Uterus (tissue), 2 donors: ENCODE measurements around the gene CERS6.

Source experiments
- POLR2A ChIP-seq, 2 donors: fragments of 450-650 bp; IDR thresholded peaks; one replicate each; pipeline ENCODE4 v1.6.1; 2016; ENCODE audit warnings: antibody characterized with exemption in 2 of 2, mild to moderate bottlenecking in 1 of 2, moderate library complexity in 1 of 2
- TF ChIP-seq, protein P1 (sequence below), 4 experiments: fragments of 200-600 bp in 2 of 4; fragments of 450-650 bp in 2 of 4; sonication (generic) in 2 of 4; IDR thresholded peaks; one replicate each; pipeline ENCODE4 v1.5.1; 2016 to 2019; ENCODE audit warnings: antibody characterized with exemption in 4 of 4, mild to moderate bottlenecking in 2 of 4, moderate library complexity in 1 of 4

DNA sequence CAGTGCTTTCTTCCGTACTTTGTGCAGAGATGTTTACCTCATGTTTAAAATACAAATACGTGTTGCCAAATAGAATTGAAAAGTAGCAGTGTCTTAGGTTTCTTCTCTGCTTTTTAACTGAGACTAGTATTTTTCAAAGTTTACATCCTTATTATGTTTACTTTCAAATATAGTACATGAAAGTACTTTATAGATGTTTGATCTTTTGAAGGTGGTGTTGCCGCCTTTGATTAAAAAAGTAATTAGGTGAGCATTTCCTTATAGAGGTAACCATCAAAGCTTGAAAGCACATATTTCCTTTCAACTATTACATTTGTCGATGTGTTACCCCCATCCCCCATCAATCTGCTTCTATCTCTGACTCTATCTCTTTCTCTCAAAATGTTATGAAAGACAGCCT, 87.0 kb downstream of the CERS6 start:
- TF ChIP-seq, protein P1, sequence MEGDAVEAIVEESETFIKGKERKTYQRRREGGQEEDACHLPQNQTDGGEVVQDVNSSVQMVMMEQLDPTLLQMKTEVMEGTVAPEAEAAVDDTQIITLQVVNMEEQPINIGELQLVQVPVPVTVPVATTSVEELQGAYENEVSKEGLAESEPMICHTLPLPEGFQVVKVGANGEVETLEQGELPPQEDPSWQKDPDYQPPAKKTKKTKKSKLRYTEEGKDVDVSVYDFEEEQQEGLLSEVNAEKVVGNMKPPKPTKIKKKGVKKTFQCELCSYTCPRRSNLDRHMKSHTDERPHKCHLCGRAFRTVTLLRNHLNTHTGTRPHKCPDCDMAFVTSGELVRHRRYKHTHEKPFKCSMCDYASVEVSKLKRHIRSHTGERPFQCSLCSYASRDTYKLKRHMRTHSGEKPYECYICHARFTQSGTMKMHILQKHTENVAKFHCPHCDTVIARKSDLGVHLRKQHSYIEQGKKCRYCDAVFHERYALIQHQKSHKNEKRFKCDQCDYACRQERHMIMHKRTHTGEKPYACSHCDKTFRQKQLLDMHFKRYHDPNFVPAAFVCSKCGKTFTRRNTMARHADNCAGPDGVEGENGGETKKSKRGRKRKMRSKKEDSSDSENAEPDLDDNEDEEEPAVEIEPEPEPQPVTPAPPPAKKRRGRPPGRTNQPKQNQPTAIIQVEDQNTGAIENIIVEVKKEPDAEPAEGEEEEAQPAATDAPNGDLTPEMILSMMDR (IDR thresholded peaks at IDR 0.05) = no peak
- no peak for TF ChIP-seq POLR2A (IDR thresholded peaks at IDR 0.05)
